HK-2 (cell line): ENCODE results near the gene OR1E1.
"Not testable (repeated sequence)": the region's sequence is repeated elsewhere in the genome, so short reads cannot be mapped to it uniquely, and the experiment has no call there.

Source experiments
- DNase-seq: peaks from one replicate; pipeline ENCODE4 v3.0.0-alpha.2; 2018; ENCODE audit not compliant: unreplicated experiment

Gene OR1E1, protein sequence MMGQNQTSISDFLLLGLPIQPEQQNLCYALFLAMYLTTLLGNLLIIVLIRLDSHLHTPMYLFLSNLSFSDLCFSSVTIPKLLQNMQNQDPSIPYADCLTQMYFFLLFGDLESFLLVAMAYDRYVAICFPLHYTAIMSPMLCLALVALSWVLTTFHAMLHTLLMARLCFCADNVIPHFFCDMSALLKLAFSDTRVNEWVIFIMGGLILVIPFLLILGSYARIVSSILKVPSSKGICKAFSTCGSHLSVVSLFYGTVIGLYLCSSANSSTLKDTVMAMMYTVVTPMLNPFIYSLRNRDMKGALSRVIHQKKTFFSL

GRCh38 chr17:3398310-3398709 is at the start of gene OR1E1:
TSS of gene OR1E1 (minus strand) at chr17:3398410. CDS start at chr17:3398410, 0 bp downstream.
- no peak for DNase-seq

DNA sequence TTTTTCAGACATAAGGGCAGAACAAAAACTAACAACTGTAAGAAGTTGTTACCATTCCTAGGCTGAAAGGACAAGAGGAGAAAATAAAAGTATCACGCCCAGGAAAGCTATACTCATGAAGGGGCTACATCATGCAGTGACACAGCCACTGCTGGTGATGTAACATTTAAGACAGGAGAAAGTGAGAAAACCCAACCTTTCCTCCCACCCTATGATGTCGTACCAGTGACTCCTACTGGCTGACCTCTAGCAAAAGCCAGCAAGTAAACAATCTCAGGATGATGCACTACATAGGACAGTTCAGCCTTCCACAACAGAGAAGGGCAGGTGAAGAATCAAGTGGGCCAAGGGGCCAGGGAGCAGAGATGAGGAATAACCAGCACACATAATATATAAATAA is 49.4 kb upstream of the OR1E1 start:
- no peak for DNase-seq

- no peak for DNase-seq
These were observed 42.2 kb upstream of the OR1E1 start for GRCh38 chr17:3440451-3440850.

GRCh38 chr17:3438368-3438767 is 40.2 kb upstream of the OR1E1 start:
- DNase-seq: no peak

DNA sequence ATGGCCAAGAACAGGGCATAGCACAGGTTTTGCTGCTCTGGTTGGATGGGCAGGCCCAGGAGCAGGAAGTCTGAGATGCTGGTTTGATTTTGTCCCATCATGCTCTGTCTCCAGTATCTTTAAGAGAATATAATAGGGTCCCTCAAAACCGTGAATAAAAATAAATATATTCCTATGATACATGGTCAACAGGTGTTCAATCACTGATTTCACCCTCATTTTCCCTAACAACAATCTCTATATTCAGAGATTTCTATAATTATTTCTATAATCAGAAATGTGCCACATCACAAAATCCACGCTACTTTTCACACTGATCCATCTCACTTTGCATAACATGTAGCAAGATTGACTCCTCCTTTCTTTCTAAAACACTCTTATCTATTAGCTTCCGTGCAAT is 35.5 kb upstream of the OR1E1 start, which contains the start of gene OR1E2:
Gene OR1E2 (minus strand): TSS at position 101 of the 400 bp plus-strand sequence. CDS start 0 bp downstream, at position 101.
- DNase-seq: no peak

GRCh38 chr17:3433215-3433614 is 35.0 kb upstream of the OR1E1 start:
- peak; percentile 4 for DNase-seq

GRCh38 chr17:3418222-3418621 is 20.0 kb upstream of the OR1E1 start:
- no peak for DNase-seq

GRCh38 chr17:3415610-3416009 is 17.4 kb upstream of the OR1E1 start:
- DNase-seq: no peak

GRCh38 chr17:3412216-3412615 is 14.0 kb upstream of the OR1E1 start:
- not testable (repeated sequence) for DNase-seq

DNA sequence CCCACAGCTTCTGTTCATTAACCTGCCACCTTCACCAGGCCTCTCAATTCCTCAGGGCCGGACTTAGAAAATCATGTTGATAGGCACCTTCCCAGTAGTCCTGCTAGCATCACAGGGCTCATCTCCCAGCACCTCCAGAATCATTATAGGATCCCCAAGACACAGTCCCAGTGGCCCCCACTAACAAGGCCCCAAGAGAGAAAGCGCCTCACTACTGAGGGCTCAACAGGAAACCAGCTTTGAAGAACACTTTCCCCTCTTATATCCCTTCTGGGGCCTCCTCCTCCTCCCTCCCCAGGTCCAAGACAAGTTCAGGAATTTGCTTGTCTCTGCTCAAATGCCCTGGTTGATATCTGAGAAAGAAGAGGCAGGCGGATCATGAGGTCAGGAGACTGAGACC is 12.9 kb upstream of the OR1E1 start, which contains the start of gene OR3A3:
Gene OR3A3 (plus strand): TSS at position 301 of the 400 bp plus-strand sequence.
- no peak for DNase-seq

DNA sequence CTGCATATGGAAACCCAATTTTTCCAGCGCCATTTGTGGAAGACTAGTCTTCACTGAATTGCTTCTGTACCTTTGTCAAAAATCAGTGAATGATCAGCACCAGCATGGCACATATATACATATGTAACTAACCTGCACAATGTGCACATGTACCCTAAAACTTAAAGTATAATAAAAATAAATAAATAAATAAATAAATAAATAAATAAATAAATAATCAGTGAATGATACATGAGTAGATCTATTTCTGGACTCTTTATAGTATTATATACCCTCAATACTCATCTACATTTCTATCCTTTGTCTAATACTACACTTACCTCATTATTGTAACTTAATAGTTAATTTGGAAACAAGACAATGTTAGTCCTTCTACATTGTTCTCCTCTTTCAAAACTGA is 5.6 kb upstream of the OR1E1 start:
- DNase-seq: not testable (repeated sequence)

DNA sequence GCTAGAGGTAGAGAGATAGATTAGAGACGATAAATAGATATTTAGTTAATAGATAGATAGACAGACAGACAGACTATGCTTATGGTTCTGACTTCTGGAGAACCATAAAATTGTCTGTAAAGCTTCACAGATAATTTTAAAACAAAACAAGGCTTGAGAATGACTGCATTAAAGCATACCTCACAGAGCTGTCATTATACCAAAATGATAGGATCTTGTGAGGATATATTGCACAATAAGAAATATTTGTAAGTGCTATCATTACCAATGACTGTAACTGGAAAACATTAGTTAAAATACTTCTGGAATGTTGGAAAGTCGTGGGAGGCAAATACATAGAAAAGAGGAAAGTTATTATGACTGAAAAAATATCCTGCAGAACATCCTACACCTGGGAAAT is 3.6 kb upstream of the OR1E1 start:
- no peak for DNase-seq

GRCh38 chr17:3400055-3400454 is 1.8 kb upstream of the OR1E1 start:
- no peak for DNase-seq

DNA sequence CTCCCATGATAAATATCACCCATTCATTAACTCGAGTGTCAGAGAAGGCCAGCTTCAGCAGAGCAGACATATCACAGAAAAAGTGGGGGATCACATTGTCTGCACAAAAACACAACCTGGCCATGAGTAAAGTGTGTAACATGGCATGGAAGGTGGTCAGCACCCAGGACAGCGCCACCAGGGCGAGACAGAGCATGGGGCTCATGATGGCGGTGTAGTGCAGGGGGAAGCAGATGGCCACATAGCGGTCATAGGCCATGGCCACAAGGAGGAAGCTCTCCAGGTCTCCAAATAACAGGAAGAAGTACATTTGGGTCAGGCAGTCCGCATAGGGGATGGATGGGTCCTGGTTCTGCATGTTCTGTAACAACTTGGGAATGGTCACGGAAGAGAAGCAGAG is 409 bp downstream of the OR1E1 start:
- not testable (repeated sequence) for DNase-seq

DNA sequence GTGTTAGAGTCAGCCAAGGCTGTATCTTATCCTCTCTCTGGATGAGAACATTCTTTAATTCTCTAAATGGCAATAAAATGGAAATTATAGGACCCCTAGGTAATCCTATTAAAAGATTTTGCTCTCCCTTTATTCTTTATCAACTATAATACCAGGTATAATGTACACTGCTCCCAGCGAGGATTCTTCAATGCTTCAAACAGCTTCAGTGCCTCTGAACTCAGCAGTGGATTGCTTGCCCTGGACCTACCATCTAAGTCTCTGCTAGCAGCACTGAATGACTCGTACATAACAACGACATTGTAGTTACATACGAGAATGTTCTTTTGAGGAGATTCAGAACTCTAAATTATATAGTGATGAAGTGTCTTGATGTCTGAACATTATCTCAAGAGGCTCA is 8.4 kb downstream of the OR1E1 start:
- DNase-seq: no peak

DNA sequence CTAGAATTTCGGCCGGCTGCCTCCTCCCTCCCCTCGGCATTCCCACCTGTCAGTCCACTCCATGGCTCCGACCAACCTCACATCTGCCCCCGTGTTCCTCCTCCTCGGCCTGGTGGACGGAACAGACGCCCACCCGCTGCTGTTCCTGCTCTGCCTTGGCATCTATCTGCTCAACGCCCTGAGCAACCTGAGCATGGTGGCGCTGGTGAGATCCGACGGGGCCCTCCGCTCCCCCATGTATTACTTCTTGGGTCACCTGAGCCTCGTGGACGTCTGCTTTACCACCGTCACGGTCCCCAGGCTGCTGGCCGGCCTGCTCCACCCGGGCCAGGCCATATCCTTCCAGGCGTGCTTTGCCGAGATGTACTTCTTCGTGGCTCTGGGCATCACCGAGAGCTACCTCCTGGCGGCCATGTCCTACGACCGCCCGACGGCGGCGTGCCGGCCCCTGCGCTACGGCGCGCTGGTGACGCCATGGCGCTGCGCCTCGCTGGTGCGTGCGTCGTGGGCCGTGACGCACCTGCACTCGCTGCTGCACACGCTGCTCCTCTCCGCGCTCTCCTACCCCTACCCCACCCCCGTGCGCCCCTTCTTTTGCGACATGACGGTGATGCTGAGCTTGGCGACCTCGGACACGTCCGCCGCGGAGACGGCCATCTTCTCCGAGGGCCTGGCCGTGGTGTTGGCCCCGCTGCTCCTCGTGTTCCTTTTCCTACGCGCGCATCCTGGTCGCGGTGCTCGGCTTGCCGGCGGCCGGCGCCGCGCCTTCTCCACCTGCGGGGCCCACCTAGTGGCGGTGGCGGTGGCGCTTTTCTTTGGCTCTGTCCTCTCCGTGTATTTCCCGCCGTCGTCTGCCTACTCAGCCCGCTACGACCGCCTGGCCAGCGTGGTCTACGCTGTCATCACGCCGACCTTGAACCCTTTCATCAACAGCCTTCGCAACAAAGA is 12.1 kb downstream of the OR1E1 start, which contains the start of gene OR3A2:
Gene OR3A2 (minus strand): TSS at position 440 of the 948 bp plus-strand sequence.
- DNase-seq: peak; percentile 74

GRCh38 chr17:3381957-3382356 is 16.3 kb downstream of the OR1E1 start:
- DNase-seq: no peak

DNA sequence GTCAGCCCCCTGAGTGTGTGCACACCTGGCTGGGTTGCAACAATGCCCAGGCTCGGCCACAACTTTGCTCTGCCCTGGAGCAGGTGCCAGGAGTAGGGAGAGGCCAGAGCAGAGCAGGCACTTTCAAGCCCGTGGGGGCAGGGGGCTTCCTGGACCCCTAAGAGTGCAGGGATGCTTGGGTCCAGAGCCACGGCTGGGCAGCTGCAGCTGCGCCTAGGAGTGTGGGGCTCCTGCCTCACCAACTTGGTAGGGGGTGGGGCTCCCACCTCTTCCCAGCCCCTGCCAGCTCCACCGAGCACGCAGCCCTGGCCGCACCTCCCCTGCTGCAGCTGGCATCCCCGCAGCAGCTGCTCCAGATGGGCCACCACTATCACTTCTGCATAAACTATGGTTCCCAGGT is 19.9 kb downstream of the OR1E1 start:
- no peak for DNase-seq

GRCh38 chr17:3371167-3371566 is 27.0 kb downstream of the OR1E1 start:
- not testable (repeated sequence) for DNase-seq
